ENCODE measurements around the gene HPDL. TPM values are rescaled to one million over a fixed set of nuclear protein-coding genes. Genes with fewer than 3 reads are reported as not detected.

HPDL gene
- total and polyA plus RNA-seq, 2 of the 4 experiments (the other 2 are of a cell fraction), result 0.54 to 1.1 TPM

DNA sequence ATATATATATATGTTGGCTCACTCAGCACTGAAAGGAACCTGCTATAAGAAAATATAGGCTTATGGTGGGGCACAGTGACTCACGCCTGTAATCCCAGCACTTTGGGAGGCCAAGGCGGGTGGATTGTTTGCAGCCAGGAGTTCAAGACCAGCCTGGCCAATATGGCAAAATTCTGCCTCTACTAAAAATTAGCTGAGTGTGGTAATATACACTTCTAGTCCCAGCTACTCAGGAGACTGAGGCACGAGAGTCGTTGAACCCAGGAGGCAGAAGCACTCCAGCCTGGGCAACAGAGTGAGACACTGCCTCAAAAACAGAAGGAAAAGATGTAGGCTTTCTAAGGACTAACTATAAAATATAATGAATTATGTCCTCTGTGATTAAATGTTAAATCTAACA lies 28.1 kb downstream of the HPDL start:
- POLR2A ChIA-PET (ENCODE audit: unreplicated experiment), result no interaction called here
- TF ChIP-seq, protein P1, sequence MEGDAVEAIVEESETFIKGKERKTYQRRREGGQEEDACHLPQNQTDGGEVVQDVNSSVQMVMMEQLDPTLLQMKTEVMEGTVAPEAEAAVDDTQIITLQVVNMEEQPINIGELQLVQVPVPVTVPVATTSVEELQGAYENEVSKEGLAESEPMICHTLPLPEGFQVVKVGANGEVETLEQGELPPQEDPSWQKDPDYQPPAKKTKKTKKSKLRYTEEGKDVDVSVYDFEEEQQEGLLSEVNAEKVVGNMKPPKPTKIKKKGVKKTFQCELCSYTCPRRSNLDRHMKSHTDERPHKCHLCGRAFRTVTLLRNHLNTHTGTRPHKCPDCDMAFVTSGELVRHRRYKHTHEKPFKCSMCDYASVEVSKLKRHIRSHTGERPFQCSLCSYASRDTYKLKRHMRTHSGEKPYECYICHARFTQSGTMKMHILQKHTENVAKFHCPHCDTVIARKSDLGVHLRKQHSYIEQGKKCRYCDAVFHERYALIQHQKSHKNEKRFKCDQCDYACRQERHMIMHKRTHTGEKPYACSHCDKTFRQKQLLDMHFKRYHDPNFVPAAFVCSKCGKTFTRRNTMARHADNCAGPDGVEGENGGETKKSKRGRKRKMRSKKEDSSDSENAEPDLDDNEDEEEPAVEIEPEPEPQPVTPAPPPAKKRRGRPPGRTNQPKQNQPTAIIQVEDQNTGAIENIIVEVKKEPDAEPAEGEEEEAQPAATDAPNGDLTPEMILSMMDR (conservative IDR thresholded peaks at IDR 0.05; ENCODE audit: low read depth, low read length), result no peak
- TF ChIP-seq RFX5 (IDR thresholded peaks at IDR 0.05; ENCODE audit: low read depth, low read length), result no peak
- no peak for TF ChIP-seq BHLHE40 (IDR thresholded peaks at IDR 0.05; ENCODE audit: low read depth, low read length)
- TF ChIP-seq POLR2A (IDR thresholded peaks at IDR 0.05; ENCODE audit: low read depth, low read length), result no peak
- no peak for TF ChIP-seq CEBPB (IDR thresholded peaks at IDR 0.05; ENCODE audit: low read depth, low read length)
- Histone ChIP-seq H3K23ac (ENCODE audit: low read depth, low read length) (no peak overlapping the region), H4K91ac (ENCODE audit: insufficient read depth, low read depth, low read length) (no peak overlapping the region), H2BK120ac (ENCODE audit: low read depth, low read length) (no peak overlapping the region), H2BK15ac (ENCODE audit: low read depth, low read length) (no peak overlapping the region), H3K56ac (ENCODE audit: extremely low read depth, insufficient read depth, low read length) (no peak overlapping the region), H3K9me1 (ENCODE audit: insufficient read depth, low read length) (no peaks in the 10 kb centered on the region), H3K4me3 (ENCODE audit: insufficient read depth, low read depth, low read length) (no peak overlapping the region), H3K14ac (replicated peaks; ENCODE audit: low read depth, low read length) (no peak overlapping the region), H2AFZ (replicated peaks; ENCODE audit: low read length, poor library complexity) (no peak overlapping the region), H3K27me3 (ENCODE audit: control insufficient read depth, insufficient read depth, low read length) (no peaks in the 10 kb centered on the region), H2AK9ac (replicated peaks; ENCODE audit: low read depth, low read length, poor library complexity) (no peak overlapping the region), H2AK5ac (ENCODE audit: low read depth, low read length) (no peak overlapping the region), H3K79me1 (ENCODE audit: low read depth in 1 of 2, low read length in 2 of 2) (no peaks in the 10 kb centered on the region), H3K18ac (ENCODE audit: low read depth, low read length) (no peak overlapping the region), H3K4me1 (ENCODE audit: control insufficient read depth, insufficient read depth, low read length) (no peaks in the 10 kb centered on the region), H2BK20ac (ENCODE audit: low read depth, low read length) (no peak overlapping the region), H3K27ac (ENCODE audit: insufficient read depth, low read length) (no peak overlapping the region), H3K9ac (ENCODE audit: low read depth, low read length) (no peak overlapping the region), H2BK5ac (ENCODE audit: low read depth, low read length, poor library complexity, severe bottlenecking) (no peak overlapping the region), H4K8ac (ENCODE audit: low read depth in 2 of 2, low read length in 2 of 2) (no peak overlapping the region), H3K9me3 (ENCODE audit: control insufficient read depth, insufficient read depth, low read length) (no peaks in the 10 kb centered on the region), H3K36me3 (ENCODE audit: control insufficient read depth, insufficient read depth, low read length) (no peaks in the 10 kb centered on the region), H3K4ac (ENCODE audit: low read depth, low read length) (no peak overlapping the region), H4K20me1 (ENCODE audit: insufficient read depth, low read length) (no peaks in the 10 kb centered on the region), H3K4me2 (ENCODE audit: low read depth, low read length) (no peak overlapping the region), H4K5ac (ENCODE audit: low read depth, low read length) (no peak overlapping the region)
- in situ Hi-C loops (cut with MboI; ENCODE audit: low sequenced_read_pairs) (loop anchor here (5.0 kb wide), 1 partner anchor 217 kb away; no protein-coding TSS in a partner anchor), dilution Hi-C loops (cut with HindIII; ENCODE audit: low sequenced_read_pairs, unreplicated experiment) (no loop called here), intact Hi-C loops (cut with micrococcal nuclease) (no loop called here)
- ATAC-seq (ENCODE audit: low read depth) (no peak), DNase-seq (no peak)
- WGBS, 2 experiments (ENCODE audit: extremely low coverage in 2 of 2, insufficient read length in 1 of 2), result no CpG with 5 or more reads among the region's 4 CpGs
- CTCF ChIA-PET, result no interaction called here
- BruUV-seq (replicated peaks), result no TSS peak

All from IMR-90 (cell line).